H9 (cell line): ENCODE results near the gene TMEM151B. TPM values are rescaled to one million over a fixed set of nuclear protein-coding genes. Genes with fewer than 3 reads are reported as not detected.

Experiments
- DNase-seq: peaks from one replicate; pipeline ENCODE4 v3.0.0-alpha.2; 2017
- H2AFZ ChIP-seq: one replicate; pipeline ENCODE4 v1.6.1; 2013; ENCODE audit warnings: mild to moderate bottlenecking, low read length, control low read depth, moderate library complexity
- H2AK5ac ChIP-seq: 2 replicates; pipeline ENCODE4 v1.6.1; 2013; ENCODE audit warnings: low read length, control low read depth, mixed read lengths; ENCODE audit not compliant: insufficient read length
- H2BK120ac ChIP-seq: one replicate; pipeline ENCODE4 v1.6.1; 2013; ENCODE audit warnings: low read depth, mild to moderate bottlenecking, low read length, control low read depth, inconsistent platforms; ENCODE audit not compliant: poor library complexity, severe bottlenecking
- H2BK12ac ChIP-seq: 2 replicates; pipeline ENCODE4 v1.6.1; 2013; ENCODE audit warnings: low read length, control low read depth, mixed read lengths, low read depth; ENCODE audit not compliant: insufficient read length
- H2BK15ac ChIP-seq: 2 replicates; pipeline ENCODE4 v1.6.1; 2013; ENCODE audit warnings: low read depth, low read length, control low read depth
- H2BK20ac ChIP-seq: one replicate; pipeline ENCODE4 v1.6.1; 2013; ENCODE audit warnings: low read depth, mild to moderate bottlenecking, low read length, control low read depth, inconsistent platforms; ENCODE audit not compliant: poor library complexity, severe bottlenecking
- H2BK5ac ChIP-seq: 2 replicates; pipeline ENCODE4 v1.6.1; 2013; ENCODE audit warnings: low read length, control low read depth, mixed read lengths; ENCODE audit not compliant: insufficient read length
- H3K14ac ChIP-seq: 2 replicates; pipeline ENCODE4 v1.6.1; 2013; ENCODE audit warnings: low read length, control low read depth; ENCODE audit not compliant: insufficient read depth
- H3K18ac ChIP-seq: 2 replicates; pipeline ENCODE4 v1.6.1; 2013; ENCODE audit warnings: low read depth, mild to moderate bottlenecking, mixed read lengths, low read length, control low read depth; ENCODE audit not compliant: insufficient read length
- H3K23ac ChIP-seq: 2 replicates; pipeline ENCODE4 v1.6.1; 2013; ENCODE audit warnings: low read length, control low read depth, mixed read lengths, low read depth; ENCODE audit not compliant: insufficient read length
- H3K23me2 ChIP-seq: 2 replicates; pipeline ENCODE4 v1.6.1; 2013; ENCODE audit warnings: low read depth, mild to moderate bottlenecking, mixed read lengths, low read length, control low read depth; ENCODE audit not compliant: insufficient read length, poor library complexity, severe bottlenecking
- H3K27ac ChIP-seq: 2 replicates; pipeline ENCODE4 v1.5.1; 2013; ENCODE audit warnings: low read length, control low read depth, mixed read lengths, low read depth; ENCODE audit not compliant: insufficient read length
- H3K27me3 ChIP-seq: 2 replicates; pipeline ENCODE4 v1.6.1; 2013; ENCODE audit warnings: low read length, control low read depth, inconsistent platforms; ENCODE audit not compliant: insufficient read depth
- H3K4ac ChIP-seq: 2 replicates; pipeline ENCODE4 v1.6.1; 2013; ENCODE audit warnings: low read depth, mild to moderate bottlenecking, control low read depth, inconsistent platforms, low read length, moderate library complexity
- H3K4me1 ChIP-seq: 2 replicates; pipeline ENCODE4 v1.6.1; 2013; ENCODE audit warnings: low read length, control low read depth, inconsistent platforms; ENCODE audit not compliant: insufficient read depth
- H3K4me2 ChIP-seq: 2 replicates; pipeline ENCODE4 v1.6.1; 2013; ENCODE audit warnings: low read length, control low read depth, mixed read lengths; ENCODE audit not compliant: insufficient read length, insufficient read depth
- H3K56ac ChIP-seq: 2 replicates; pipeline ENCODE4 v1.6.1; 2013; ENCODE audit warnings: low read depth, mild to moderate bottlenecking, mixed read lengths, low read length, control low read depth; ENCODE audit not compliant: insufficient read length
- H3K79me1 ChIP-seq: 2 replicates; pipeline ENCODE4 v1.6.1; 2013; ENCODE audit warnings: low read depth, mild to moderate bottlenecking, moderate library complexity, low read length, control low read depth, inconsistent platforms; ENCODE audit not compliant: insufficient read depth, poor library complexity, severe bottlenecking
- H3K79me2 ChIP-seq: 2 replicates; pipeline ENCODE4 v1.6.1; 2013; ENCODE audit warnings: low read length, control low read depth, inconsistent platforms; ENCODE audit not compliant: insufficient read depth
- H3K9ac ChIP-seq: 2 replicates; pipeline ENCODE4 v1.6.1; 2013; ENCODE audit warnings: low read length, control low read depth, mixed read lengths; ENCODE audit not compliant: insufficient read length; ENCODE audit errors: extremely low read depth
- H3K9me3 ChIP-seq: one replicate; pipeline ENCODE4 v1.6.1; 2013; ENCODE audit warnings: low read depth, low read length, inconsistent platforms; ENCODE audit not compliant: control insufficient read depth
- H3T11ph ChIP-seq: one replicate; pipeline ENCODE4 v1.6.1; 2013; ENCODE audit warnings: mild to moderate bottlenecking, low read length, control low read depth, inconsistent platforms
- H4K20me1 ChIP-seq: one replicate; pipeline ENCODE4 v1.6.1; 2013; ENCODE audit not compliant: control insufficient read depth, insufficient read length, insufficient read depth
- H4K5ac ChIP-seq: 2 replicates; pipeline ENCODE4 v1.6.1; 2013; ENCODE audit warnings: low read depth, mild to moderate bottlenecking, mixed read lengths, low read length, control low read depth; ENCODE audit not compliant: insufficient read length
- H4K8ac ChIP-seq: replicated peaks from 2 replicates; pipeline ENCODE4 v1.6.1; 2013; ENCODE audit warnings: low read length, control low read depth, mixed read lengths, low read depth; ENCODE audit not compliant: insufficient read length
- H4K91ac ChIP-seq: 2 replicates; pipeline ENCODE4 v1.6.1; 2013; ENCODE audit warnings: low read depth, mild to moderate bottlenecking, moderate library complexity, mixed read lengths, low read length, control low read depth; ENCODE audit not compliant: insufficient read length
- H3K27ac Mint-ChIP-seq, 3 experiments: 2 replicates in 2 of 3; 3 replicates in 1 of 3; pipeline ENCODE4 v1.8.0; 2020 to 2021; ENCODE audit warnings: mixed read lengths in 3 of 3, mild to moderate bottlenecking in 1 of 3, moderate library complexity in 1 of 3
- H3K27me3 Mint-ChIP-seq: 2 replicates; pipeline ENCODE4 v1.8.0; 2021; ENCODE audit warnings: low read depth, mild to moderate bottlenecking, moderate library complexity, mixed read lengths
- H3K36me3 Mint-ChIP-seq, 3 experiments: 2 replicates in 2 of 3; 3 replicates in 1 of 3; pipeline ENCODE4 v1.8.0; 2020 to 2021; ENCODE audit warnings: low read depth in 3 of 3, mixed read lengths in 3 of 3; ENCODE audit not compliant: insufficient read depth in 1 of 3
- H3K4me1 Mint-ChIP-seq, 2 experiments: 2 replicates each; pipeline ENCODE4 v1.8.0; 2020; ENCODE audit warnings: mixed read lengths in 2 of 2
- H3K4me3 Mint-ChIP-seq, 2 experiments: 2 replicates in 1 of 2; 3 replicates in 1 of 2; pipeline ENCODE4 v1.8.0; 2020 to 2021; ENCODE audit warnings: mild to moderate bottlenecking in 2 of 2, mixed read lengths in 2 of 2, moderate library complexity in 1 of 2
- H3K9me3 Mint-ChIP-seq, 2 experiments: 2 replicates in 1 of 2; 3 replicates in 1 of 2; pipeline ENCODE4 v1.8.0; 2020; ENCODE audit warnings: mild to moderate bottlenecking in 2 of 2, mixed read lengths in 2 of 2, moderate library complexity in 1 of 2
- CTCF ChIP-seq: fragments of 200-600 bp; sonication (generic); conservative IDR thresholded peaks from 3 replicates; pipeline ENCODE4 v1.8.0; 2021; ENCODE audit warnings: antibody characterized with exemption, mild to moderate bottlenecking
- WGBS: extraction: QIAGEN DNeasy Blood & Tissue Kit; methylation state at CpG from one replicate; pipeline ENCODE4 v1.1.7; 2013; ENCODE audit warnings: missing lambda C conversion rate, low lambda C conversion rate, mixed read lengths; ENCODE audit not compliant: insufficient read length; ENCODE audit errors: extremely low coverage; 5-methylcytosine and 5-hydroxymethylcytosine counted together
- total RNA-seq: library from RNA; stranded (reverse); gene quantifications from 2 replicates; pipeline ENCODE4 v1.2.1, GENCODE V29; 2021

Gene TMEM151B
- total RNA-seq, 1 experiment from 2014 or later, result 2.4 TPM

- no peak for TF ChIP-seq CTCF
- Histone ChIP-seq H3K27ac (no peak overlapping the region), H3K23ac (no peak overlapping the region), H3K9ac (no peak overlapping the region), H3K4me2 (no peak overlapping the region), H2AK5ac (no peak overlapping the region), H3K4me1 (no peaks in the 10 kb centered on the region), H3K14ac (no peak overlapping the region), H3K56ac (no peak overlapping the region), H3K18ac (no peak overlapping the region), H3K27me3 (no peaks in the 10 kb centered on the region), H2BK12ac (no peak overlapping the region), H2BK120ac (no peak overlapping the region), H2BK20ac (no peak overlapping the region), H3T11ph (no peak overlapping the region), H4K91ac (no peak overlapping the region), H4K8ac (no peak overlapping the region), H3K4ac (no peak overlapping the region), H2BK5ac (no peak overlapping the region), H2BK15ac (no peak overlapping the region), H3K9me3 (no peaks in the 10 kb centered on the region), H4K5ac (no peak overlapping the region), H3K79me2 (peaks cover 6% of the 10 kb centered on the region; the same call in 1 of the 2 replicates), H3K23me2 (peaks cover 4% of the 10 kb centered on the region), H2AFZ (no peak overlapping the region), H4K20me1 (no peaks in the 10 kb centered on the region), H3K79me1 (peaks cover 5% of the 10 kb centered on the region)
- Mint-ChIP-seq H3K4me3 (no peak overlapping the region), H3K36me3 (peaks cover 12 to 17% (median 17%) of the 10 kb centered on the region in 3 experiments; a peak in 6 of 7 replicates), H3K27me3 (peaks cover 10% of the 10 kb centered on the region), H3K4me1 (peaks cover 17 to 25% of the 10 kb centered on the region in 2 experiments), H3K9me3 (no peaks in the 10 kb centered on the region), H3K27ac (no peak overlapping the region)
- WGBS, result no CpG with 5 or more reads among the region's 3 CpGs
- DNase-seq, result no peak
Measured at GRCh38 chr6:44315516-44315915, 45.3 kb downstream of the TMEM151B start.
